ENCODE measurements around the gene ACCS.

- TF ChIP-seq CTCF (conservative IDR thresholded peaks at IDR 0.05 in 1 of 2, IDR thresholded peaks at IDR 0.05 in 1 of 2; ENCODE audit: extremely low read depth in 1 of 2, insufficient read depth in 1 of 2, low read depth in 1 of 2, low read length in 2 of 2) (no peak), EZH2 (IDR thresholded peaks at IDR 0.05; ENCODE audit: borderline replicate concordance, low read length) (no peak)
Measured at GRCh38 chr11:44016546-44017442, 49.3 kb upstream of the ACCS start.

All from mammary epithelial cell (primary cell).